Measurements from ENCODE around the gene KCNA1.

KCNA1 gene

GRCh38 chr12:4958697-4959375, 49.1 kb downstream of the KCNA1 start:
- WGBS (ENCODE audit: insufficient coverage, insufficient read length), result no CpG with 5 or more reads among the region's 6 CpGs
- H3K27me3 ChIP-seq (ENCODE audit: control insufficient read depth, insufficient read depth, low read length), result peaks cover 1% of the 10 kb centered on the region; the same call in 1 of the 2 replicates
- no peak overlapping the region for H3K27ac ChIP-seq (ENCODE audit: low read length)

GRCh38 chr12:4959381-4959780, 49.7 kb downstream of the KCNA1 start:
- Histone ChIP-seq H3K4me3 (ENCODE audit: low read length) (no peak overlapping the region), H3K27ac (ENCODE audit: low read length) (no peak overlapping the region), H3K27me3 (ENCODE audit: control insufficient read depth, insufficient read depth, low read length) (no peaks in the 10 kb centered on the region), H3K4me1 (ENCODE audit: control insufficient read depth, insufficient read depth, low read length) (no peaks in the 10 kb centered on the region; the same call in 1 of the 2 replicates), H3K36me3 (ENCODE audit: control insufficient read depth, insufficient read depth, low read length) (no peaks in the 10 kb centered on the region), H3K9me3 (ENCODE audit: control insufficient read depth, insufficient read depth, low read length) (no peaks in the 10 kb centered on the region)
- WGBS (ENCODE audit: insufficient coverage, insufficient read length), result no CpG with 5 or more reads among the region's 4 CpGs
- no peak for DNase-seq (ENCODE audit: low read depth, low spot score)

More at GRCh38 chr12:4958697-4959375, 49.1 kb downstream of the KCNA1 start:
- no peak for DNase-seq (ENCODE audit: low read depth, low spot score)
- H3K4me1 ChIP-seq (ENCODE audit: control insufficient read depth, insufficient read depth, low read length), result no peaks in the 10 kb centered on the region
- no peak overlapping the region for H3K4me3 ChIP-seq (ENCODE audit: low read length)
- H3K36me3 ChIP-seq (ENCODE audit: control insufficient read depth, insufficient read depth, low read length), result no peaks in the 10 kb centered on the region
- H3K9me3 ChIP-seq (ENCODE audit: control insufficient read depth, insufficient read depth, low read length), result no peaks in the 10 kb centered on the region

- Histone ChIP-seq H3K9me3 (ENCODE audit: control insufficient read depth, insufficient read depth, low read length) (no peaks in the 10 kb centered on the region), H3K27ac (ENCODE audit: low read length) (no peak overlapping the region), H3K36me3 (ENCODE audit: control insufficient read depth, insufficient read depth, low read length) (no peaks in the 10 kb centered on the region), H3K4me3 (ENCODE audit: low read length) (no peak overlapping the region), H3K4me1 (ENCODE audit: control insufficient read depth, insufficient read depth, low read length) (no peaks in the 10 kb centered on the region; the same call in 1 of the 2 replicates), H3K27me3 (ENCODE audit: control insufficient read depth, insufficient read depth, low read length) (no peaks in the 10 kb centered on the region)
- WGBS (ENCODE audit: insufficient coverage, insufficient read length), result no CpG with 5 or more reads among the region's 13 CpGs
- no peak for DNase-seq (ENCODE audit: low read depth, low spot score)
These were observed 50.3 kb downstream of the KCNA1 start for GRCh38 chr12:4960030-4960429.

GRCh38 chr12:4960547-4960946, 50.8 kb downstream of the KCNA1 start:
- DNase-seq (ENCODE audit: low read depth, low spot score), result no peak
- H3K4me3 ChIP-seq (ENCODE audit: low read length), result no peak overlapping the region
- WGBS (ENCODE audit: insufficient coverage, insufficient read length), result no CpG with 5 or more reads among the region's 6 CpGs
- H3K4me1 ChIP-seq (ENCODE audit: control insufficient read depth, insufficient read depth, low read length), result no peaks in the 10 kb centered on the region; the same call in 1 of the 2 replicates
- no peaks in the 10 kb centered on the region for H3K36me3 ChIP-seq (ENCODE audit: control insufficient read depth, insufficient read depth, low read length)
- no peaks in the 10 kb centered on the region for H3K27me3 ChIP-seq (ENCODE audit: control insufficient read depth, insufficient read depth, low read length)
- H3K27ac ChIP-seq (ENCODE audit: low read length), result no peak overlapping the region
- no peaks in the 10 kb centered on the region for H3K9me3 ChIP-seq (ENCODE audit: control insufficient read depth, insufficient read depth, low read length)

- no peak overlapping the region for H3K27ac ChIP-seq (ENCODE audit: low read length)
- no peaks in the 10 kb centered on the region for H3K9me3 ChIP-seq (ENCODE audit: control insufficient read depth, insufficient read depth, low read length)
- H3K27me3 ChIP-seq (ENCODE audit: control insufficient read depth, insufficient read depth, low read length), result no peaks in the 10 kb centered on the region
- no peak overlapping the region for H3K4me3 ChIP-seq (ENCODE audit: low read length)
- DNase-seq (ENCODE audit: low read depth, low spot score), result no peak
- no peaks in the 10 kb centered on the region for H3K36me3 ChIP-seq (ENCODE audit: control insufficient read depth, insufficient read depth, low read length)
- no CpG with 5 or more reads among the region's 3 CpGs for WGBS (ENCODE audit: insufficient coverage, insufficient read length)
- H3K4me1 ChIP-seq (ENCODE audit: control insufficient read depth, insufficient read depth, low read length), result no peaks in the 10 kb centered on the region; the same call in 1 of the 2 replicates
These were observed 51.6 kb downstream of the KCNA1 start for GRCh38 chr12:4961311-4961710.

GRCh38 chr12:4962539-4963486, 53.1 kb downstream of the KCNA1 start:
- no peak overlapping the region for H3K4me3 ChIP-seq (ENCODE audit: low read length)
- no peaks in the 10 kb centered on the region; the same call in 1 of the 2 replicates for H3K4me1 ChIP-seq (ENCODE audit: control insufficient read depth, insufficient read depth, low read length)
- no peaks in the 10 kb centered on the region for H3K36me3 ChIP-seq (ENCODE audit: control insufficient read depth, insufficient read depth, low read length)
- H3K27ac ChIP-seq (ENCODE audit: low read length), result no peak overlapping the region
- H3K27me3 ChIP-seq (ENCODE audit: control insufficient read depth, insufficient read depth, low read length), result no peaks in the 10 kb centered on the region
- no peaks in the 10 kb centered on the region for H3K9me3 ChIP-seq (ENCODE audit: control insufficient read depth, insufficient read depth, low read length)
- WGBS (ENCODE audit: insufficient coverage, insufficient read length), result no CpG with 5 or more reads among the region's 17 CpGs
- DNase-seq (ENCODE audit: low read depth, low spot score), result no peak

Data from iPS DF 6.9 (cell line).